Stimulated activated naive CD8-positive, alpha-beta T cell treated with anti-CD3 and anti-CD28 coated beads, Interleukin-15, amount 100 ng/mL, for 72 hours (primary cell): ENCODE data around the gene FOXP1.
A peak's percentile ranks its signal among the peaks of the same experiment; 100 is the strongest.

Experiments
- ATAC-seq: fragments of 150-1000 bp; cut with Tn5 transposase; 2 replicates; pipeline ENCODE4 v1.10.0; 2021; ENCODE audit warnings: mild to moderate bottlenecking, moderate library complexity
- DNase-seq, 2 donors: peaks; one replicate each; pipeline ENCODE4 v3.0.0; 2021 to 2022
- H3K27ac Mint-ChIP-seq, 2 donors: one replicate each; pipeline ENCODE4 v1.8.0; 2022; ENCODE audit warnings: mild to moderate bottlenecking in 2 of 2, mixed read lengths in 2 of 2, moderate library complexity in 2 of 2
- H3K27me3 Mint-ChIP-seq: one replicate; pipeline ENCODE4 v1.8.0; 2022; ENCODE audit warnings: mixed read lengths
- H3K4me1 Mint-ChIP-seq: one replicate; pipeline ENCODE4 v1.8.0; 2022; ENCODE audit warnings: mild to moderate bottlenecking, mixed read lengths
- H3K4me3 Mint-ChIP-seq, 2 donors: one replicate each; pipeline ENCODE4 v1.8.0; 2022; ENCODE audit warnings: mild to moderate bottlenecking in 2 of 2, mixed read lengths in 2 of 2, moderate library complexity in 1 of 2
- H3K9me3 Mint-ChIP-seq, 2 donors: one replicate each; pipeline ENCODE4 v1.8.0; 2022; ENCODE audit warnings: mixed read lengths in 2 of 2

FOXP1 gene

DNA sequence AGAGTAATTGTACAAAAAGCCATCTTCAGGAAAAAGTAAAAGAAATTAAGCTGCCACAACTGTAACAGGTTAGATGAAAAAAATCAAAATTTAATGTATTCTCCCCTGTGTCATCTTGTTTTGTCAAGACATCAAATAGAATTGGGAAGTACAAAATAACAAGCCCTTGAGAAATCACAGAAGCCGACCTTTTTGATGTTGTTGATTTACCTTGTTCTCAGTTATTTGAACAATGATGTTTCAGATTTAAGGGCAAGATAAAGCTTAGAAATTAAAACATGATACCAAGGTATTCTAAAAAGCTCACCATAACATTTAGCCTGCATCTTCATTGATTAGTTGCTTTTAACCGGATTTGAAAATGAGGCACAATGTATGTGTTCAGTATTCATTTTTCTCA is 523.0 kb downstream of the FOXP1 start:
- peak overlapping the region; percentile 19 to 79 for H3K27ac Mint-ChIP-seq

GRCh38 chr3:71057526-71057894 is 526.0 kb downstream of the FOXP1 start:
- peak overlapping the region; percentile 97 to 98 for H3K27ac Mint-ChIP-seq

More for the DNA sequence above, 523.0 kb downstream of the FOXP1 start:
- DNase-seq (no peak), ATAC-seq (no peak)
- Mint-ChIP-seq H3K4me1 (peaks cover 69% of the 10 kb centered on the region), H3K4me3 (no peak overlapping the region), H3K9me3 (no peaks in the 10 kb centered on the region), H3K27me3 (no peaks in the 10 kb centered on the region)

GRCh38 chr3:71056327-71056726 is 527.2 kb downstream of the FOXP1 start:
- H3K4me3 Mint-ChIP-seq: peak overlapping the region in 1 of 2 donors; percentile 49
- DNase-seq (no peak), ATAC-seq (no peak)
- H3K9me3 Mint-ChIP-seq: no peaks in the 10 kb centered on the region
- H3K27ac Mint-ChIP-seq: peak overlapping the region; percentile 89 to 97
- peaks cover 100% of the 10 kb centered on the region for H3K4me1 Mint-ChIP-seq
- H3K27me3 Mint-ChIP-seq: no peaks in the 10 kb centered on the region

More at GRCh38 chr3:71057526-71057894, 526.0 kb downstream of the FOXP1 start:
- peaks cover 99% of the 10 kb centered on the region for H3K4me1 Mint-ChIP-seq
- DNase-seq (no peak), ATAC-seq (peak; percentile 87)
- no peaks in the 10 kb centered on the region for H3K9me3 Mint-ChIP-seq
- H3K4me3 Mint-ChIP-seq: peak overlapping the region; percentile 67 to 79
- H3K27me3 Mint-ChIP-seq: no peaks in the 10 kb centered on the region

DNA sequence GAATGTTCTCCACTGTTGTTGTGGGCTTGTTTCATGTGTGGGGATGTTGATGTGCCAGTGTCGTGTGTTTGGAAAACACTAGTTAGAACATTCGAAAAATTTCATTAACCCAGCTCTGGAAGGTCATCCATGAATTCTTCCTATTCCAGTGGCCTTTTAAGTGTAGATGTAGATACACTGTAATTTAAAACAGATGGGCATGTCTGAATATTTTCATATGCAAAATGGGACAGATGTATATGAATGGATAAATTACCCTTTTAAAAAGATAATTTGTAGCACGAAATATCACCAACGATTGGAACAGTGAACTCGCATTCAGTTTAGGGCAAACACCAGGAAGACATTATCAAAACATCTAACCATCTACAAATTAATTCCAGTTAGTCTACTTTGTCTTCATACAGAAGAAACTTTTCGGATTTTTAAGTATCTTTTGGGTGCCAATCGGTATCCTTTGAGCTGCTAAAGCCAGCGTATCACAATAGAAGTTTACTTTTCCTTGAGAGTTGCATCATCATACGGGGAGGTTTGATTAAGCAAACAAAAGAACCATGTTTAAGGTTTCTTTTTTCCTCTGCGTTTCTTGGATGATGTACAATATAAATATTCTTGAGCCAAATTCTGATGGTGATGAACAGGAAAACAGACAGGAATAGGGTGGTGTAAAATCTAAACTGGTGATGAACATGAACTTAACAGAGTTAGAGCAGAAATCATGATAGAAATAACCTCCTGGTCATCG is 528.1 kb downstream of the FOXP1 start:
- Mint-ChIP-seq H3K4me1 (peaks cover 100% of the 10 kb centered on the region), H3K9me3 (no peaks in the 10 kb centered on the region), H3K4me3 (no peak overlapping the region), H3K27me3 (no peaks in the 10 kb centered on the region), H3K27ac (peak overlapping the region; percentile 4 to 89)
- DNase-seq: no peak
- ATAC-seq: no peak

- no peaks in the 10 kb centered on the region for H3K9me3 Mint-ChIP-seq
- H3K4me1 Mint-ChIP-seq: peaks cover 100% of the 10 kb centered on the region
- peak overlapping the region in 1 of 2 donors; percentile 28 for H3K27ac Mint-ChIP-seq
- peak overlapping the region in 1 of 2 donors; percentile 44 for H3K4me3 Mint-ChIP-seq
- DNase-seq (no peak), ATAC-seq (no peak)
- no peaks in the 10 kb centered on the region for H3K27me3 Mint-ChIP-seq
Observed at GRCh38 chr3:71054312-71054711, 529.2 kb downstream of the FOXP1 start.

DNA sequence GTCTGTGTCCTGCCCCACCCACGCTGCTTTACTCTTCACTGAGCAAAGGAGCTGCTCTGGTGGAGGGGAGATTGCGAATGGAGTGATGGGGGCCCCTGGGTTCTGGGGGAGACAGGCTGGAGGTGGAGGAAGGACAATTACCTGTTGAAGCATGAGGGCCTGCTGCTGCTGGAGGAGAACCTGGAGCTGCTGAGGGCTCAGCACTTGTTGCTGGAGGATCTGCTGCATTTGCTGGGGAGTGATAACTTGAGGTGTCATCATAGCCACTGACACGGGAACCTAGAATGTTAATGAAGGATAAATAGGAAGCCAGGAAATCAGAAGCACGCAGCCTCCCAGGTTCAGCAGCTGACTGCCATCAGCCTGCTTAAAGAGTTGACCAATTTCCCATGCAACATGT is 530.0 kb downstream of the FOXP1 start:
- H3K27me3 Mint-ChIP-seq: no peaks in the 10 kb centered on the region
- DNase-seq (no peak), ATAC-seq (no peak)
- peak overlapping the region in 1 of 2 donors; percentile 3 for H3K27ac Mint-ChIP-seq
- peaks cover 100% of the 10 kb centered on the region for H3K4me1 Mint-ChIP-seq
- H3K4me3 Mint-ChIP-seq: peak overlapping the region in 1 of 2 donors; percentile 26
- H3K9me3 Mint-ChIP-seq: no peaks in the 10 kb centered on the region

DNA sequence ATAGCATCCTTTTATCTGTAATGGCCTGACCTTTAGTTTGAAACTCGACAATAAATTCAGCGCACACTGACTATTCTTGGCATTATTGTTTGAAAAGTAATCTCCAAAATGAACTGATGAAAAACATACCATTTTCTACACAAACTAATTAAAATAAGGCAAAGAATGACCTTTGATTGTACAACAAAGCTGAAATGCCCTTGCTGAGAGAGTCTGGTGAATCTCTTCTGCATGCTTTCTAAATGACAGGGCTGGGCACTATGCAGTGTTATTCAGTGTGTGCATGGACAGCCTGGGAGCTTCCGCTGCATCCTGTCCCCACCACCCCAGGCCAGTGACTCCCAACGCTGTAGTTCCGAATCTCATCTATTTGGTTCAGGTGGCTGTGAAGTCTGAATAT is 530.8 kb downstream of the FOXP1 start:
- Mint-ChIP-seq H3K4me3 (no peak overlapping the region), H3K9me3 (no peaks in the 10 kb centered on the region), H3K27ac (peak overlapping the region in 1 of 2 donors; percentile 1), H3K27me3 (no peaks in the 10 kb centered on the region), H3K4me1 (peaks cover 100% of the 10 kb centered on the region)
- DNase-seq (no peak), ATAC-seq (no peak)

DNA sequence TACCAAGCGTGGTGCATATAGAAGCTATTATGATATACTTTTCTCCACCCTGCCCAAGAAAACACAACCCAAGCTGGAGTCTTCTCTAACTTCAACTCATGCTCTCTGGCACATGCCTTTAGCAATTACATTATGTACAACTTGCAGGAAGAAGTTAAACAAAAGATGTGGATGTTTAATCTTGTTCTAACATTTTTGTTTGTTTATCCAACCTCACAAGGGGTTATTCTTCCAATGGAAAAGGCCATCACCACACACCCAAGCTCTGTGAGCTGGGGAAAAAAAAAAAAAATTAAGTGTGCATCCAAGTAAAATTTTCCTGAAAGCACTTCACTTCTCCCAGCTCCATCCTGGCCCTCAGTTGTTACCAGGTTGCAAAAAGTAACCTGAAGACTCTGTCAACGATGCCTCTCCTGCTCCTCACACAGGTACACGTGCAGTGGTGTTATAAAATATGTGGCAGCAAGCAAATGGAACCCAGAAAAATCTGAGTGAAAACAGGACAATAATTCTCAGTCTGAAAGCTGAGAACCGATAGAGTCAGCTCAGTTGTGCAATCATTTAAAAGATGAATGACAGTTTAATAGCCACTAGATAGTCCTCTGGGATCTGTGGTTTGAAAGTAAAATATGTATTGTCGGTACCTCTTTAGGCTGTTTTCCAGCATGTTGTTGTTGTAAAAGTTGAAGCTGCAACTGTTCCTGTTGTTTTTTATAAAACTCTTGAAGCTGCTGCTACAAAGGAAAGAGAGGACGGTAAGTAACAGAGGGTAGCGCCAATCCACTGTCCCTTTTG is 531.4 kb downstream of the FOXP1 start:
- H3K27me3 Mint-ChIP-seq: no peaks in the 10 kb centered on the region
- no peaks in the 10 kb centered on the region for H3K9me3 Mint-ChIP-seq
- H3K27ac Mint-ChIP-seq: peak overlapping the region; percentile 16 to 90
- ATAC-seq (no peak), DNase-seq (no peak)
- H3K4me1 Mint-ChIP-seq: peaks cover 100% of the 10 kb centered on the region
- no peak overlapping the region for H3K4me3 Mint-ChIP-seq

- DNase-seq (no peak), ATAC-seq (no peak)
- Mint-ChIP-seq H3K9me3 (no peaks in the 10 kb centered on the region), H3K4me3 (peak overlapping the region; percentile 46 to 55), H3K4me1 (peaks cover 100% of the 10 kb centered on the region), H3K27me3 (no peaks in the 10 kb centered on the region), H3K27ac (peak overlapping the region; percentile 42 to 94)
Observed at GRCh38 chr3:71051259-71051595, 532.3 kb downstream of the FOXP1 start.

DNA sequence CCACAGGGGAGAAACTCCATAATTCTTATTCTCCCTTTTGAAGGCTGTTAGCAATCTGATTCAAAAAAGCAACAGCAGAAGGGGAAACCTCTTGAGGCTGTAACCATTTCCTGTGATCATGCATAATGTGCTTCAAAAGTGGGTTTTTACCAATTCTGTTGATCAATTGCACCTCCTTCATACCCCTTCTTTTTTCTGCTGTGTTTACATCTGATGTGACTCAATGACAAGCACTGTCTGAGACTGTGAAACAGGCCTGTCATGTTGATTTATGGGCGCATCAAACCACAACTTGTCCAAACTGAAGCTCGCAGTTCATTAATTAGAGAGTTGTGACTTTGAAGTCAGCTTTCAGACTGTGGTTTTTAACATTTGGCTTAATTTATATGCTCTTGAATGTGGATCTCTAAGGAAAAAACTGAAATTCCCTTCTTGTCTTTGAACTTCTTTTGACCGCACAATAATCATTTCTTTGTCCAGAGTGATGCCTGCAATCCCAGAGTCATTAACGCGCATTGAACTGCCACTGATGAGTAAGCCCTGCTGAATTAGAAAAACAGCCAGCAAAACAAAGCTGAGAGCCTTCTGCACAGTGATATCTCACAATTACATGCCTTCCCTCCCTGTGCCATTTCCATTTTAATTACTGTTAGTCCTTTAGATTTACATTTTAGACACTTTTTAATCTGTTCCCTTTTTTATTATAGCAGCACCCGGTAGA is 532.8 kb downstream of the FOXP1 start:
- Mint-ChIP-seq H3K4me1 (peaks cover 100% of the 10 kb centered on the region), H3K27me3 (no peaks in the 10 kb centered on the region), H3K4me3 (peak overlapping the region; percentile 46 to 58), H3K9me3 (no peaks in the 10 kb centered on the region), H3K27ac (peak overlapping the region; percentile 94 to 95)
- DNase-seq: peak; percentile 54 to 72
- ATAC-seq: peak; percentile 95

- ATAC-seq (no peak), DNase-seq (no peak)
- Mint-ChIP-seq H3K27me3 (no peaks in the 10 kb centered on the region), H3K4me1 (peaks cover 100% of the 10 kb centered on the region), H3K9me3 (no peaks in the 10 kb centered on the region), H3K27ac (peak overlapping the region; percentile 94 to 95), H3K4me3 (peak overlapping the region; percentile 46 to 58)
Observed at GRCh38 chr3:71050166-71050537, 533.4 kb downstream of the FOXP1 start.

GRCh38 chr3:71048948-71049347 is 534.6 kb downstream of the FOXP1 start:
- Mint-ChIP-seq H3K9me3 (no peaks in the 10 kb centered on the region), H3K27me3 (no peaks in the 10 kb centered on the region), H3K4me1 (peaks cover 94% of the 10 kb centered on the region), H3K27ac (peak overlapping the region in 1 of 2 donors; percentile 78), H3K4me3 (peak overlapping the region in 1 of 2 donors; percentile 60)
- ATAC-seq (no peak), DNase-seq (no peak)

DNA sequence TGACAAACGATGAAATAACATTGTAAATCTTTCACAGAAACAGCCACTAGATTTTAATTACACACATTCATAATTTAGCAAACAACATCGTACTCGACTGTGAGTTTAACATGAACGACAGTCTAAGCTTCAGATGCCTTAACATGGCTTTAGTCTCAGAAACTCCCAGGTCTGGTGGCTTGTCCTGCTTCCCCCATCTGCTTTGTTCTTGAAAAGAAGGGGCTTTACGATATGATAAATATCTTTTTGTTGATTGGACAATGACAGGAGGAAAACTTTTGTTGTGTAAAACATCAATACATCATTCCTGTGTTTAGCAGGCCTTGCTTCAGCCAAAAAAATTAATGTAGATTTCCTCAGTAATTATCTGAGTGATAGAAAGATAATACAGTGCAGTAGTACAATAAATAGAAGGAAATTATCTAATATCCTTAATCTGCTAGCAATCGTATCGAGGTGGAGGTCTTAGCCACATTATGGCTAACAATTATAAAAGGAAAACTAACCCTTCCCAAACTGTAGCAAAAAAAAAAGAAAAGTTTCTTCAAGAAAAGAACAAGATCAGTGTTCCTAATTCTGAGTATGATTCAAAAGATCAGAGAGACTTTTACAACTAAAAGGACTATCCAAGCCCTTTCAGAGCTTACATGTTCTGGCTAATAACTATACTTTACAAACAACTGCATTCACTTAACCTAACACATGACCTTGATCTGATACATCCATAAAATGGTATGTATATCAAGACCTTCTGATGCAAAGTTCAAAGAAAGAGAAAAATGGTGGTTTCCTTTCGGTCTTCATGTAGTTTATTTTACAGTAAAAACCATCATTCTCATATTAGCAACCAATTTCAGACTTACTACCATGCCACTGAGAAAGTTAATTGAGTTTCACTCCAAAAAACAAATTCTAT is 535.7 kb downstream of the FOXP1 start:
- Mint-ChIP-seq H3K27ac (peak overlapping the region; percentile 71 to 72), H3K4me3 (peak overlapping the region in 1 of 2 donors; percentile 60), H3K27me3 (no peaks in the 10 kb centered on the region), H3K9me3 (no peaks in the 10 kb centered on the region), H3K4me1 (peaks cover 84% of the 10 kb centered on the region)
- DNase-seq (no peak), ATAC-seq (peak; percentile 46)

DNA sequence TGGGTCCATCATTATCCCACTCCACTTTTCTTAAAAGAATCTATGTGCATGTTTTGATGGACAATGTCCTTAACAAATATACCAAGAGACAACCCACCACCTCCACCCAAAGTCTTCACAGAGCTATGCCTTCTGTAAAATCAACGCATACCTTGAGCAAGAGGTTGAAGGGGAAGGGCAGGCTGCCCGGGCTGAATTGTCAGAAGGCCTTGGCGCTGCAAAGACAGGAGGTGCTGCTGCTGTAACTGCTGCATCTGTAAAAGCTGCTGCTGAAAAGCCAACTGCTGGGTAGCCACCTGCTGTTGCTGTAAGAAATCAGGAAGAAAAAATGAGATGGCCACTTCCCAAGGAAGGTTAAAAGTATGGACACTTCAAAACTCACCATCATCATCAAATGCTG is 536.7 kb downstream of the FOXP1 start:
- Mint-ChIP-seq H3K9me3 (no peaks in the 10 kb centered on the region), H3K27ac (peak overlapping the region in 1 of 2 donors; percentile 50), H3K4me3 (peak overlapping the region in 1 of 2 donors; percentile 35), H3K4me1 (peaks cover 81% of the 10 kb centered on the region), H3K27me3 (no peaks in the 10 kb centered on the region)
- DNase-seq (no peak), ATAC-seq (no peak)

- Mint-ChIP-seq H3K27me3 (no peaks in the 10 kb centered on the region), H3K4me3 (peak overlapping the region; percentile 21 to 53), H3K4me1 (peaks cover 79% of the 10 kb centered on the region), H3K27ac (peak overlapping the region; percentile 80 to 93), H3K9me3 (no peaks in the 10 kb centered on the region)
- peak in 1 of 2 donors; percentile 57 for DNase-seq
- peak; percentile 61 for ATAC-seq
Observed at GRCh38 chr3:71045917-71046282, 537.6 kb downstream of the FOXP1 start.
